Fibroblast of mammary gland (primary cell): Measurements from ENCODE around the gene BNIP1.

ENCODE experiments used
- DNase-seq: peaks from one replicate; pipeline ENCODE4 v3.0.0-alpha.2; 2010; ENCODE audit warnings: low read depth
- H3K4me3 ChIP-seq: 2 replicates; pipeline ENCODE4 v1.5.1; 2011; ENCODE audit warnings: low read depth, mild to moderate bottlenecking, low read length, moderate library complexity; ENCODE audit not compliant: control insufficient read depth
- CTCF ChIP-seq: conservative IDR thresholded peaks from 2 replicates; pipeline ENCODE4 v1.5.1; 2011; ENCODE audit warnings: low read depth, low read length, inconsistent platforms; ENCODE audit not compliant: control insufficient read depth, insufficient read depth

The BNIP1 gene

GRCh38 chr5:173187054-173187743 is 42.9 kb downstream of the BNIP1 start:
- no peak for DNase-seq
- no peak overlapping the region for H3K4me3 ChIP-seq

DNA sequence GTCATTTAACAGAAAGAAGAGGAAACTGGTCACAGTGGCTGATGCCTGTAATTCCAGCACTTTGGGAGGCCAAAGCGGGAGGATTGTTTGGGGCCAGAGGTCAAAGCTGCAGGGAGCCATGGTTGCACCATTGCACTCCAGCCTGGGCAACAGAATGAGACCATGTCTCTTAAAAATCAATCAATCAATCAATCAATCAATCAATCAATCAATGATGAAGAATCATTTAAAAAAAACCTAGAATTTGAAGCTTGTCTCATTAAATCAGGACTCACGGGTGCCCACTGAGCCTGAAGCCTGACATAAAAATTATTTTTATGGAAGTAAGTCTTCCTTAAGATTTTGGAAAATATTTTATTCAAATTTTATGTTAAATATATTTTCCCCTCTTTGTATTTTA is 43.9 kb downstream of the BNIP1 start:
- H3K4me3 ChIP-seq = no peak overlapping the region
- no peak for TF ChIP-seq CTCF
- DNase-seq = no peak

More at GRCh38 chr5:173187054-173187743, 42.9 kb downstream of the BNIP1 start:
- TF ChIP-seq CTCF = no peak

GRCh38 chr5:173191015-173191414 is 46.7 kb downstream of the BNIP1 start:
- DNase-seq = no peak
- no peak for TF ChIP-seq CTCF
- H3K4me3 ChIP-seq = no peak overlapping the region

DNA sequence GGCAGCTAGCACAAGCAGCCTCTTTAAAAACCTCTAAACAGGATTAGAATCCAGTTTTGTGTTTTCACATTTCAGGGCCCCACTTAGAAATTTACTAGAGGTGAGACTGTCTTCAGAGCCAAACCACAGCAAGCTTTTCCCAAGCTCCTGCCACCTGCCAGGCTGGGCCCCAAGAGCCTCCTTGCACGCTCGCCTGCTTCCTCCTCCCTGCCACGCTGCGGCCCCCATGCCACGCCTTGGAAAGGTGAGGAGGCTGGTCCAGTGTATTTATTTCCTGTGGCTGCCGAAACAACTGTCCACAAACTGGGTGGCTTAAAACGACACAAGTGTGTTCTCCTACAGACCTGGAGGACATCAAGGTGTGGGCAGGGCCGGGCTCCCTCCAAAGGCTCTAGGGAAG is 47.2 kb downstream of the BNIP1 start:
- H3K4me3 ChIP-seq = no peak overlapping the region
- TF ChIP-seq CTCF = no peak
- no peak for DNase-seq

- no peak for DNase-seq
- TF ChIP-seq CTCF = no peak
- no peak overlapping the region for H3K4me3 ChIP-seq
Measured at GRCh38 chr5:173192561-173192960, 48.2 kb downstream of the BNIP1 start.

- no peak overlapping the region for H3K4me3 ChIP-seq
- DNase-seq = no peak
- no peak for TF ChIP-seq CTCF
Measured at GRCh38 chr5:173196133-173196952, 52.0 kb downstream of the BNIP1 start.
